ENCODE results near the gene UNC13D.
"Not testable (repeated sequence)": the region's sequence is repeated elsewhere in the genome, so short reads cannot be mapped to it uniquely, and the experiment has no call there.

Gene UNC13D

GRCh38 chr17:75779250-75779986, 64.8 kb downstream of the UNC13D start:
- Histone ChIP-seq H3K4me3 (ENCODE audit: insufficient read depth, low read depth, low read length) (peak overlapping the region; percentile 98), H3K4me1 (ENCODE audit: control insufficient read depth, insufficient read depth, low read length) (peaks cover 5% of the 10 kb centered on the region), H3K36me3 (ENCODE audit: control insufficient read depth, insufficient read depth, low read length) (peaks cover 14% of the 10 kb centered on the region), H3K27me3 (ENCODE audit: control insufficient read depth, insufficient read depth, low read length, poor library complexity, severe bottlenecking) (no peaks in the 10 kb centered on the region), H3K9me3 (ENCODE audit: control insufficient read depth, low read length) (no peaks in the 10 kb centered on the region), H3K27ac (ENCODE audit: insufficient read depth, low read depth, low read length, poor library complexity, severe bottlenecking) (peak overlapping the region; percentile 95)
- 0% methylated on average over 84 of the region's 84 CpGs for WGBS, 2 experiments

DNA sequence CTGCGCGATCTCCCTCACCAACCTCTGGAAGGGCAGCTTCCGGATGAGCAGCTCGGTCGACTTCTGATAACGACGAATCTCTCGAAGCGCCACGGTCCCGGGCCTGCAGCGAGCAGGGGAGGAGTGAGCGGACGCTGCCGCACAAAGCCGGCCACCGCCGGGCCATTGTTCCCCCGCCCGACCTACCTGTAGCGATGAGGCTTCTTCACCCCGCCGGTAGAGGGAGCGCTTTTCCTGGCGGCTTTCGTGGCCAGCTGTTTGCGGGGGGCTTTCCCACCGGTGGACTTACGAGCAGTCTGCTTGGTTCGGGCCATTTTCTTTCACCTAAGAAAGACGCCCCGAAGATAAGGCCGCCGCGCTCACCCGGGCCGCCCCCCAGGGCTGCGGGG, 65.3 kb downstream of the UNC13D start:
- 1% methylated on average over 38 of the region's 38 CpGs for WGBS, 2 experiments

DNA sequence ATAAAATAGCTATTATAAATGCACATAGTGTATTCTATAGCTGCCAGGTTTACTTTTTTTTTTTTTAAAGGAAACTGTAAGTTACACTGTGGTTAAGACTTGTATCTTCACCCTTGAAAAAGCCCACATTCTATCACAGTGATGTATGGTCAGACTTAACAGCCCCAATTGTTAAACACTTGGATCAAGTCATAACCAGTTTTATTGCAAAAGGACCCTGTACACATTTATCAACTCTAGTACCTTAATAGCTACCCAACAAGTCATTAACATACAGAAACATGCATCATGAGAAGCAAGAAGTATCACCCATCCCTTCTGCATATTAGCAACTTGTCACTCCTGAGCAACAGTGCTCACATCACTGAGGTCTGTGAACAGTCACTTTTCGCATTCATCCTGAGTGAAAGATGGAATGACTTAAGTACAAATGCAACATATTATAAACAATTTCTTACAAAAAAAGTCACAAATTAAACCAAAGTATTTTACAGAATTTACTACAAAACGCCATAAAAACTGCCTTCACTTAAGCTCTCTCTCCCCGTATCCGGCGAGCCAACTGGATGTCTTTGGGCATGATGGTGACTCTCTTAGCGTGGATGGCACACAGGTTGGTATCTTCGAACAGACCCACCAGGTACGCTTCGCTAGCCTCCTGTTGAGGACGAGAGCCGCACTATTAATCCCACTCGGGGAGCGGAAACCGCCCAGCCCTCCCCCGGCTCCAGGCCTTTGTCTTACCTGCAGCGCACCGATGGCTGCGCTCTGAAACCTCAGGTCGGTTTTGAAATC, 65.9 kb downstream of the UNC13D start:
- H3K9me3 ChIP-seq (ENCODE audit: control insufficient read depth, low read length); H3K4me1 ChIP-seq (ENCODE audit: control insufficient read depth, insufficient read depth, low read length); H3K27me3 ChIP-seq (ENCODE audit: control insufficient read depth, insufficient read depth, low read length, poor library complexity, severe bottlenecking); H3K27ac ChIP-seq (ENCODE audit: insufficient read depth, low read depth, low read length, poor library complexity, severe bottlenecking): not testable (repeated sequence)
- Histone ChIP-seq H3K36me3 (ENCODE audit: control insufficient read depth, insufficient read depth, low read length) (peaks cover 14% of the 10 kb centered on the region), H3K4me3 (ENCODE audit: insufficient read depth, low read depth, low read length) (peak overlapping the region; percentile 98)
- WGBS, 2 experiments = 12 to 13% methylated on average over 19 of the region's 19 CpGs

More for the DNA sequence above, 65.3 kb downstream of the UNC13D start:
- Histone ChIP-seq H3K4me1 (ENCODE audit: control insufficient read depth, insufficient read depth, low read length) (peaks cover 5% of the 10 kb centered on the region), H3K27ac (ENCODE audit: insufficient read depth, low read depth, low read length, poor library complexity, severe bottlenecking) (peak overlapping the region; percentile 95), H3K27me3 (ENCODE audit: control insufficient read depth, insufficient read depth, low read length, poor library complexity, severe bottlenecking) (no peaks in the 10 kb centered on the region), H3K36me3 (ENCODE audit: control insufficient read depth, insufficient read depth, low read length) (peaks cover 14% of the 10 kb centered on the region), H3K4me3 (ENCODE audit: insufficient read depth, low read depth, low read length) (peak overlapping the region; percentile 98), H3K9me3 (ENCODE audit: control insufficient read depth, low read length) (no peaks in the 10 kb centered on the region)

GRCh38 chr17:75777296-75777922, 66.8 kb downstream of the UNC13D start:
- Histone ChIP-seq H3K9me3 (ENCODE audit: control insufficient read depth, low read length) (no peaks in the 10 kb centered on the region), H3K36me3 (ENCODE audit: control insufficient read depth, insufficient read depth, low read length) (peaks cover 14% of the 10 kb centered on the region), H3K27me3 (ENCODE audit: control insufficient read depth, insufficient read depth, low read length, poor library complexity, severe bottlenecking) (no peaks in the 10 kb centered on the region), H3K4me3 (ENCODE audit: insufficient read depth, low read depth, low read length) (peak overlapping the region; percentile 98), H3K4me1 (ENCODE audit: control insufficient read depth, insufficient read depth, low read length) (peaks cover 5% of the 10 kb centered on the region), H3K27ac (ENCODE audit: insufficient read depth, low read depth, low read length, poor library complexity, severe bottlenecking) (no peak overlapping the region)
- WGBS, 2 experiments = 91 to 94% methylated on average over 2 of the region's 2 CpGs

Data from ectodermal cell (in vitro differentiated cells).